ENCODE data around the gene MAPK9.
"Not testable (repeated sequence)": the region's sequence is repeated elsewhere in the genome, so short reads cannot be mapped to it uniquely, and the experiment has no call there.

MAPK9 gene

GRCh38 chr5:180214870-180215770 lies 76.8 kb downstream of the MAPK9 start:
- Histone ChIP-seq H3K27me3 (ENCODE audit: control insufficient read depth, insufficient read depth, low read length, poor library complexity, severe bottlenecking) (no peaks in the 10 kb centered on the region), H3K4me3 (ENCODE audit: insufficient read depth, low read depth, low read length) (no peak overlapping the region), H3K4me1 (ENCODE audit: control insufficient read depth, insufficient read depth, low read length) (no peaks in the 10 kb centered on the region), H3K27ac (ENCODE audit: insufficient read depth, low read depth, low read length, poor library complexity, severe bottlenecking) (no peak overlapping the region), H3K9me3 (ENCODE audit: control insufficient read depth, low read length) (no peaks in the 10 kb centered on the region), H3K36me3 (ENCODE audit: control insufficient read depth, insufficient read depth, low read length) (no peaks in the 10 kb centered on the region)
- WGBS, 2 experiments = 92 to 94% methylated on average over 21 of the region's 21 CpGs

- no peak overlapping the region for H3K4me3 ChIP-seq (ENCODE audit: insufficient read depth, low read depth, low read length)
- no peaks in the 10 kb centered on the region for H3K36me3 ChIP-seq (ENCODE audit: control insufficient read depth, insufficient read depth, low read length)
- WGBS, 2 experiments = 81 to 86% methylated on average over 5 of the region's 5 CpGs
- no peaks in the 10 kb centered on the region for H3K9me3 ChIP-seq (ENCODE audit: control insufficient read depth, low read length)
- H3K27me3 ChIP-seq (ENCODE audit: control insufficient read depth, insufficient read depth, low read length, poor library complexity, severe bottlenecking) = no peaks in the 10 kb centered on the region
- H3K27ac ChIP-seq (ENCODE audit: insufficient read depth, low read depth, low read length, poor library complexity, severe bottlenecking) = no peak overlapping the region
- H3K4me1 ChIP-seq (ENCODE audit: control insufficient read depth, insufficient read depth, low read length) = no peaks in the 10 kb centered on the region
Measured at GRCh38 chr5:180213657-180214207, 78.2 kb downstream of the MAPK9 start.

- Histone ChIP-seq H3K4me1 (ENCODE audit: control insufficient read depth, insufficient read depth, low read length) (no peaks in the 10 kb centered on the region), H3K27me3 (ENCODE audit: control insufficient read depth, insufficient read depth, low read length, poor library complexity, severe bottlenecking) (peaks cover 4% of the 10 kb centered on the region), H3K4me3 (ENCODE audit: insufficient read depth, low read depth, low read length) (no peak overlapping the region), H3K9me3 (ENCODE audit: control insufficient read depth, low read length) (no peaks in the 10 kb centered on the region), H3K27ac (ENCODE audit: insufficient read depth, low read depth, low read length, poor library complexity, severe bottlenecking) (no peak overlapping the region), H3K36me3 (ENCODE audit: control insufficient read depth, insufficient read depth, low read length) (no peaks in the 10 kb centered on the region)
- WGBS, 2 experiments = 88 to 91% methylated on average over 4 of the region's 4 CpGs
Measured at GRCh38 chr5:180213256-180213600, 78.7 kb downstream of the MAPK9 start.

GRCh38 chr5:180212363-180213255 lies 79.3 kb downstream of the MAPK9 start:
- no peak overlapping the region for H3K4me3 ChIP-seq (ENCODE audit: insufficient read depth, low read depth, low read length)
- H3K36me3 ChIP-seq (ENCODE audit: control insufficient read depth, insufficient read depth, low read length) = no peaks in the 10 kb centered on the region
- 87% methylated on average over 19 of the region's 19 CpGs for WGBS, 2 experiments
- H3K9me3 ChIP-seq (ENCODE audit: control insufficient read depth, low read length) = no peaks in the 10 kb centered on the region
- H3K27me3 ChIP-seq (ENCODE audit: control insufficient read depth, insufficient read depth, low read length, poor library complexity, severe bottlenecking) = peaks cover 10% of the 10 kb centered on the region
- no peak overlapping the region for H3K27ac ChIP-seq (ENCODE audit: insufficient read depth, low read depth, low read length, poor library complexity, severe bottlenecking)
- H3K4me1 ChIP-seq (ENCODE audit: control insufficient read depth, insufficient read depth, low read length) = no peaks in the 10 kb centered on the region

- H3K4me3 ChIP-seq (ENCODE audit: insufficient read depth, low read depth, low read length) = no peak overlapping the region
- H3K4me1 ChIP-seq (ENCODE audit: control insufficient read depth, insufficient read depth, low read length) = no peaks in the 10 kb centered on the region
- H3K36me3 ChIP-seq (ENCODE audit: control insufficient read depth, insufficient read depth, low read length) = no peaks in the 10 kb centered on the region
- 91% methylated on average over 4 of the region's 4 CpGs for WGBS, 2 experiments
- H3K27ac ChIP-seq (ENCODE audit: insufficient read depth, low read depth, low read length, poor library complexity, severe bottlenecking) = no peak overlapping the region
- H3K9me3 ChIP-seq (ENCODE audit: control insufficient read depth, low read length) = no peaks in the 10 kb centered on the region
- H3K27me3 ChIP-seq (ENCODE audit: control insufficient read depth, insufficient read depth, low read length, poor library complexity, severe bottlenecking) = peaks cover 19% of the 10 kb centered on the region
Measured at GRCh38 chr5:180211761-180212035, 80.2 kb downstream of the MAPK9 start.

GRCh38 chr5:180210961-180211760 lies 80.7 kb downstream of the MAPK9 start:
- H3K36me3 ChIP-seq (ENCODE audit: control insufficient read depth, insufficient read depth, low read length) = no peaks in the 10 kb centered on the region
- H3K27ac ChIP-seq (ENCODE audit: insufficient read depth, low read depth, low read length, poor library complexity, severe bottlenecking) = no peak overlapping the region
- 93 to 94% methylated on average over 16 of the region's 16 CpGs for WGBS, 2 experiments
- no peaks in the 10 kb centered on the region for H3K4me1 ChIP-seq (ENCODE audit: control insufficient read depth, insufficient read depth, low read length)
- no peaks in the 10 kb centered on the region for H3K9me3 ChIP-seq (ENCODE audit: control insufficient read depth, low read length)
- H3K27me3 ChIP-seq (ENCODE audit: control insufficient read depth, insufficient read depth, low read length, poor library complexity, severe bottlenecking) = peaks cover 21% of the 10 kb centered on the region
- no peak overlapping the region for H3K4me3 ChIP-seq (ENCODE audit: insufficient read depth, low read depth, low read length)

GRCh38 chr5:180210077-180210476 lies 81.8 kb downstream of the MAPK9 start:
- H3K27ac ChIP-seq (ENCODE audit: insufficient read depth, low read depth, low read length, poor library complexity, severe bottlenecking); H3K4me1 ChIP-seq (ENCODE audit: control insufficient read depth, insufficient read depth, low read length); H3K4me3 ChIP-seq (ENCODE audit: insufficient read depth, low read depth, low read length); H3K36me3 ChIP-seq (ENCODE audit: control insufficient read depth, insufficient read depth, low read length); H3K9me3 ChIP-seq (ENCODE audit: control insufficient read depth, low read length): not testable (repeated sequence)
- H3K27me3 ChIP-seq (ENCODE audit: control insufficient read depth, insufficient read depth, low read length, poor library complexity, severe bottlenecking) = peaks cover 21% of the 10 kb centered on the region
- 90 to 92% methylated on average over 12 of the region's 12 CpGs for WGBS, 2 experiments

GRCh38 chr5:180209137-180209581 lies 82.7 kb downstream of the MAPK9 start, which contains the start of gene RASGEF1C:
RASGEF1C (minus strand) TSS chr5:180209211; CDS start chr5:180138052, 71,159 bp downstream.
- Histone ChIP-seq H3K36me3 (ENCODE audit: control insufficient read depth, insufficient read depth, low read length) (no peaks in the 10 kb centered on the region), H3K4me1 (ENCODE audit: control insufficient read depth, insufficient read depth, low read length) (no peaks in the 10 kb centered on the region), H3K27me3 (ENCODE audit: control insufficient read depth, insufficient read depth, low read length, poor library complexity, severe bottlenecking) (peaks cover 21% of the 10 kb centered on the region), H3K4me3 (ENCODE audit: insufficient read depth, low read depth, low read length) (peak within 1 kb of the TSS; percentile 49), H3K9me3 (ENCODE audit: control insufficient read depth, low read length) (no peaks in the 10 kb centered on the region), H3K27ac (ENCODE audit: insufficient read depth, low read depth, low read length, poor library complexity, severe bottlenecking) (no peak within 1 kb of the TSS)
- WGBS, 2 experiments = 5 to 6% methylated on average over 55 of the region's 55 CpGs

GRCh38 chr5:180208435-180209081 lies 83.3 kb downstream of the MAPK9 start:
- no peaks in the 10 kb centered on the region for H3K9me3 ChIP-seq (ENCODE audit: control insufficient read depth, low read length)
- WGBS, 2 experiments = 7% methylated on average over 65 of the region's 65 CpGs
- no peak overlapping the region for H3K27ac ChIP-seq (ENCODE audit: insufficient read depth, low read depth, low read length, poor library complexity, severe bottlenecking)
- H3K4me1 ChIP-seq (ENCODE audit: control insufficient read depth, insufficient read depth, low read length) = no peaks in the 10 kb centered on the region
- H3K36me3 ChIP-seq (ENCODE audit: control insufficient read depth, insufficient read depth, low read length) = no peaks in the 10 kb centered on the region
- H3K27me3 ChIP-seq (ENCODE audit: control insufficient read depth, insufficient read depth, low read length, poor library complexity, severe bottlenecking) = peaks cover 21% of the 10 kb centered on the region
- H3K4me3 ChIP-seq (ENCODE audit: insufficient read depth, low read depth, low read length) = peak overlapping the region; percentile 49
